Measurements from ENCODE around the gene SPATC1L.

GRCh38 chr21:46154155-46154954 is 29.9 kb downstream of the SPATC1L start:
- TF ChIP-seq EZH2 (IDR thresholded peaks at IDR 0.05; ENCODE audit: low read depth, low read length, severe bottlenecking), result no peak
- TF ChIP-seq ZNF274 (IDR thresholded peaks at IDR 0.05; ENCODE audit: borderline replicate concordance, extremely low read depth, low read length), result no peak
- no peak for TF ChIP-seq TEAD4 (IDR thresholded peaks at IDR 0.05; ENCODE audit: low read depth, low read length)
- no peak for TF ChIP-seq GABPA (IDR thresholded peaks at IDR 0.05; ENCODE audit: borderline replicate concordance, insufficient read depth, low read length)
- TF ChIP-seq FOSL1 (IDR thresholded peaks at IDR 0.05; ENCODE audit: insufficient read depth, low read depth, low read length), result no peak
- TF ChIP-seq POLR2A (IDR thresholded peaks at IDR 0.05; ENCODE audit: control extremely low read depth in 1 of 2, low read depth in 2 of 2, low read length in 2 of 2), result no peak
